ENCODE results near the gene LRRC37A.
"Not testable (repeated sequence)": the region's sequence is repeated elsewhere in the genome, so short reads cannot be mapped to it uniquely, and the experiment has no call there.

The LRRC37A gene

GRCh38 chr17:46290906-46291546 lies 3.9 kb upstream of the LRRC37A start:
- not testable (repeated sequence) for DNase-seq

DNA sequence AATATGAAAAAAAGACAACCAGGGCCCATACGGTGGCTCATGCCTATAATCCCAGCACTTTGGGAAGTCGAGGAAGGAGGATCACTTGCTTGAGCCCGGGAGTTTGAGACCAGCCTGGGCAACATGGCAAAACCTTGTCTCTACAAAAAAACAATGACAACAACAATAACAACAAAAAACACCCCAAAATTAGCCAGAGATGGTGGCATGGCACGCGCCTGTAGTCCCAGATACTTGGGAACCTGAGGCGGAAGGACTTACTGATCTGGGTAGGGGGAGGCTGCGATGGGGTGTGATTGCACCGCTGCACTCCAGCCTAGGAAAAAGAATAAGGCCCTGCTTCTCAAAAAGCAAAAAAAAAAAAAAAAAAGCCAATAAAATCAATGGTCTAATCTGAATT lies 3.3 kb upstream of the LRRC37A start:
- DNase-seq, result not testable (repeated sequence)

- DNase-seq, result not testable (repeated sequence)
Observed at GRCh38 chr17:46341220-46341619, 46.3 kb downstream of the LRRC37A start.

GRCh38 chr17:46342131-46342530 lies 47.2 kb downstream of the LRRC37A start:
- DNase-seq, result not testable (repeated sequence)

GRCh38 chr17:46348345-46348744 lies 53.4 kb downstream of the LRRC37A start:
- not testable (repeated sequence) for DNase-seq

DNA sequence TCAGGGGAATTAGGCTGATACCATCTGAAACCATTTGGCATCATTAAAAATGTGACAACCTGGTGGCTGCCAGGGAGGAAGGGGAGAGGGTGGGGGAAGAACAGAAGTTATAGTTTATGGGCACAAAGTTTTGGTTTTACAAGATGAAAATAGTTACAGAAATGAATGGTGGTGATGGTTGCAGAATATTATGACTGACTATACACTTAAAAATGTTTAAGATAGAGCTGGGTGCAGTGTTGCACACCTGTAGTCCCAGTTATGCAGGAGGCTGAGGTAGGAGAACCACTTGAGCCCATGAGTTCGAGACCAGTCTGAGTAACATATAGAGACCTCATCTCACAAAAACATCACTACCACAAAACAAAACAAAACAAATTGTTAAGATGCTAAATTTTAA lies 54.1 kb downstream of the LRRC37A start:
- not testable (repeated sequence) for DNase-seq

GRCh38 chr17:46353856-46354255 lies 58.9 kb downstream of the LRRC37A start:
- not testable (repeated sequence) for DNase-seq

GRCh38 chr17:46361145-46361735 lies 66.3 kb downstream of the LRRC37A start:
- not testable (repeated sequence) for DNase-seq

- not testable (repeated sequence) for DNase-seq
Observed at GRCh38 chr17:46361755-46362154, 66.8 kb downstream of the LRRC37A start, which contains the start of gene ARL17B. Gene ARL17B (minus strand): TSS chr17:46361766. CDS start chr17:46358397, 3,369 bp downstream.

DNA sequence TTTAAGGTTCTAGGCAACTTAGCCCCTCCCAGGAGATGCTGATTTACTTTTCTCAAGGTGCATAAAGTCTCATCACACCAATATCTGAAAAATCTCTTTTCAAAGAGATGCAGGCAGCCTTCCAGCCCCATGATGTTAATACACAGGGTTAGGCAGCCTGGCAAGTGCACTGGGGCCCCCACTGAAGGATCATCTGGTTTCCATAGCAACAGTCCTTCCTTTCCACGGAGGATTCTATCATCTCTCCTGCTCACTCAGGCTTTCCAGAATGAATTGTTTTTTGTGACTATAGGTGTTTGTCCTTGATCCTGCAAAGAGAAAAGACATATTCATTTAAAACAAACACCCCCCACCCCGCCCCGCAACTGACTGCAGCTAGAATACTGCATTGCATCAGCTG lies 72.6 kb downstream of the LRRC37A start:
- not testable (repeated sequence) for DNase-seq

GRCh38 chr17:46372236-46373229 lies 77.6 kb downstream of the LRRC37A start:
- not testable (repeated sequence) for DNase-seq

DNA sequence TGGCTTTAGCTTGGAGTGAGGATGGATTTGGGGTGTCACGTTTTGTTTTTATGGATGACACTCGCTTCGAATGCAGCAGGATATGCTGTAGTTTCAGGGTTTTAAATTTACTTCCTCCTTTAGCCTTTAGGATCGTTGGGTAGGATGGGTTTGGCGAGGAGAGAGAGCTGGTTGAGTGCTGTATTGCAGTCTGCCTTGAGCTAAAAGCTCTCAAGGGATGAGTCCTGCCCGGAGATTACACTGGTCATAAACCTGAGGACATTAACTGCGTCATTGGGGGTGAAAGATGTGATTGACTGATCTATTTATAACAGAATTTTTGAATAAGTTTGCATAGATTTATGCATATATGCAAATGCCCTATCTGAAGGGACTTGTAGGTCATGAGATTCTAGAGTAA lies 78.5 kb downstream of the LRRC37A start:
- DNase-seq, result not testable (repeated sequence)

- not testable (repeated sequence) for DNase-seq
Observed at GRCh38 chr17:46383118-46383517, 88.2 kb downstream of the LRRC37A start.

- DNase-seq, result not testable (repeated sequence)
Observed at GRCh38 chr17:46385491-46385890, 90.6 kb downstream of the LRRC37A start.
